ENCODE measurements around the gene TPD52L1. TPM values are rescaled to one million over a fixed set of nuclear protein-coding genes. Genes with fewer than 3 reads are reported as not detected.

The TPD52L1 gene
- total RNA-seq, 1 experiment from 2014 or later = 12.4 TPM

DNA sequence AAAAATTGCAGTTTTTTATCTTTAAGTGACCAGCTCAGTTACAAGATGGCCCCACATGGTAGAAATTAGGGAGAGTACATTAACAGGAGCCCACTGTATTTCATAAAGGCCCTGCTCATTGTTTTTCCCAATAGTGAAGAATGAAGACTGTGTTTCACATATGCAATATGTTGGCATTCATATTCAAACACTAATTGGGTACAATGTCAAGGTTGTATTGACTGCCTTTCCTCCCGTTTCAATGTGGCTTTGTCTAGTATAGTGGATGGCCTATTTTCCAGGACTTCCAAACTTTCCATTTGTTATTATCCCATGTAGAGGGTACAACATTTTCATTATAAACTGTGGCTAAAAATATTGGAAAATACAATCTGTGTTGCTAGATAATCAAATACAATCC is 96.9 kb downstream of the TPD52L1 start:
- H3K27me3 Mint-ChIP-seq (ENCODE audit: low read depth) = no peaks in the 10 kb centered on the region
- POLR2A ChIA-PET = no interaction called here
- H3K4me1 Mint-ChIP-seq = peaks cover 23% of the 10 kb centered on the region
- no peak overlapping the region for H3K27ac Mint-ChIP-seq
- H3K4me3 Mint-ChIP-seq = no peak overlapping the region
- no peak for TF ChIP-seq JUN (CRISPR knock-in tag; IDR thresholded peaks at IDR 0.05)
- TF ChIP-seq, protein P1, sequence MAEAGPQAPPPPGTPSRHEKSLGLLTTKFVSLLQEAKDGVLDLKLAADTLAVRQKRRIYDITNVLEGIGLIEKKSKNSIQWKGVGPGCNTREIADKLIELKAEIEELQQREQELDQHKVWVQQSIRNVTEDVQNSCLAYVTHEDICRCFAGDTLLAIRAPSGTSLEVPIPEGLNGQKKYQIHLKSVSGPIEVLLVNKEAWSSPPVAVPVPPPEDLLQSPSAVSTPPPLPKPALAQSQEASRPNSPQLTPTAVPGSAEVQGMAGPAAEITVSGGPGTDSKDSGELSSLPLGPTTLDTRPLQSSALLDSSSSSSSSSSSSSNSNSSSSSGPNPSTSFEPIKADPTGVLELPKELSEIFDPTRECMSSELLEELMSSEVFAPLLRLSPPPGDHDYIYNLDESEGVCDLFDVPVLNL (CRISPR knock-in tag; IDR thresholded peaks at IDR 0.05; ENCODE audit: borderline replicate concordance, low read depth) = no peak
- TF ChIP-seq, protein P2, sequence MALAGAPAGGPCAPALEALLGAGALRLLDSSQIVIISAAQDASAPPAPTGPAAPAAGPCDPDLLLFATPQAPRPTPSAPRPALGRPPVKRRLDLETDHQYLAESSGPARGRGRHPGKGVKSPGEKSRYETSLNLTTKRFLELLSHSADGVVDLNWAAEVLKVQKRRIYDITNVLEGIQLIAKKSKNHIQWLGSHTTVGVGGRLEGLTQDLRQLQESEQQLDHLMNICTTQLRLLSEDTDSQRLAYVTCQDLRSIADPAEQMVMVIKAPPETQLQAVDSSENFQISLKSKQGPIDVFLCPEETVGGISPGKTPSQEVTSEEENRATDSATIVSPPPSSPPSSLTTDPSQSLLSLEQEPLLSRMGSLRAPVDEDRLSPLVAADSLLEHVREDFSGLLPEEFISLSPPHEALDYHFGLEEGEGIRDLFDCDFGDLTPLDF (CRISPR knock-in tag; IDR thresholded peaks at IDR 0.05) = no peak
- TF ChIP-seq HMGA2 (CRISPR knock-in tag; IDR thresholded peaks at IDR 0.05) = no peak
- no peak for TF ChIP-seq NR1H2 (CRISPR knock-in tag; IDR thresholded peaks at IDR 0.05)
- no peak for TF ChIP-seq ZNF423 (CRISPR knock-in tag; IDR thresholded peaks at IDR 0.05)
- TF ChIP-seq, protein P3, sequence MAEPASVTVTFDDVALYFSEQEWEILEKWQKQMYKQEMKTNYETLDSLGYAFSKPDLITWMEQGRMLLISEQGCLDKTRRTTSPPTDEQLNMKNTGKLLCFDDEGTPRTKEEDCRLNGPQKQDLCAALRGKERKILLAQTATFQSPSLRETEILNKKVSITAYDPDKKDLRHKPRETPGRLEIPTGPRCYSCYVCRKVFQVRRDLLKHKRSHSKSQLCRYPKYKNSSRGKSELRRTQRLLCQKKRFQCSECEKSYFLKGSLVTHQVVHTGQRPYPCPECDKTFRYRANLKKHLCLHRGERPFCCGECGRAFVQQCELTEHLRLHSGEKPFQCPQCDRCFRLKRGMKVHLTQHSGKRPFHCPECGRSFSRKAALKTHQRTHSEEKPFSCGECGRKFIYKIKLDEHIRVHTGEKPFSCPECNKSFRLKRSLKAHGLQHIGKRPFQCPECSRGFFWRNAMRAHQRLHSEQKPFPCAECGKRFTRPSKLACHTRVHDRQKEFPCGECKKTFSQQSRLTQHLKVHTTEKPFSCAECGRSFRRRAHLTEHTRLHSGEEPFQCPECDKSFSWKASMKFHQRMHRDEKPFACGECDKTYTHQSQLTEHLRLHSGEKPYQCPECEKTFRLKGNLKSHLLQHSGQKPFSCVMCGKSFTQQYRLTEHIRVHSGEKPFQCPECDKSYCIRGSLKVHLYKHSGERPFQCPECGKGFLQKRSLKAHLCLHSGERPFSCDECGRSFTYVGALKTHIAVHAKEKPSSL (CRISPR knock-in tag; conservative IDR thresholded peaks at IDR 0.05) = no peak
- no peak for TF ChIP-seq JAZF1 (CRISPR knock-in tag; IDR thresholded peaks at IDR 0.05)
- TF ChIP-seq SOX15 (CRISPR knock-in tag; IDR thresholded peaks at IDR 0.05) = no peak
- TF ChIP-seq, protein P4, sequence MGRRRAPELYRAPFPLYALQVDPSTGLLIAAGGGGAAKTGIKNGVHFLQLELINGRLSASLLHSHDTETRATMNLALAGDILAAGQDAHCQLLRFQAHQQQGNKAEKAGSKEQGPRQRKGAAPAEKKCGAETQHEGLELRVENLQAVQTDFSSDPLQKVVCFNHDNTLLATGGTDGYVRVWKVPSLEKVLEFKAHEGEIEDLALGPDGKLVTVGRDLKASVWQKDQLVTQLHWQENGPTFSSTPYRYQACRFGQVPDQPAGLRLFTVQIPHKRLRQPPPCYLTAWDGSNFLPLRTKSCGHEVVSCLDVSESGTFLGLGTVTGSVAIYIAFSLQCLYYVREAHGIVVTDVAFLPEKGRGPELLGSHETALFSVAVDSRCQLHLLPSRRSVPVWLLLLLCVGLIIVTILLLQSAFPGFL (CRISPR knock-in tag; IDR thresholded peaks at IDR 0.05; ENCODE audit: borderline replicate concordance) = no peak
- TF ChIP-seq TP53 (CRISPR knock-in tag; IDR thresholded peaks at IDR 0.05) = no peak
- TF ChIP-seq, protein P5, sequence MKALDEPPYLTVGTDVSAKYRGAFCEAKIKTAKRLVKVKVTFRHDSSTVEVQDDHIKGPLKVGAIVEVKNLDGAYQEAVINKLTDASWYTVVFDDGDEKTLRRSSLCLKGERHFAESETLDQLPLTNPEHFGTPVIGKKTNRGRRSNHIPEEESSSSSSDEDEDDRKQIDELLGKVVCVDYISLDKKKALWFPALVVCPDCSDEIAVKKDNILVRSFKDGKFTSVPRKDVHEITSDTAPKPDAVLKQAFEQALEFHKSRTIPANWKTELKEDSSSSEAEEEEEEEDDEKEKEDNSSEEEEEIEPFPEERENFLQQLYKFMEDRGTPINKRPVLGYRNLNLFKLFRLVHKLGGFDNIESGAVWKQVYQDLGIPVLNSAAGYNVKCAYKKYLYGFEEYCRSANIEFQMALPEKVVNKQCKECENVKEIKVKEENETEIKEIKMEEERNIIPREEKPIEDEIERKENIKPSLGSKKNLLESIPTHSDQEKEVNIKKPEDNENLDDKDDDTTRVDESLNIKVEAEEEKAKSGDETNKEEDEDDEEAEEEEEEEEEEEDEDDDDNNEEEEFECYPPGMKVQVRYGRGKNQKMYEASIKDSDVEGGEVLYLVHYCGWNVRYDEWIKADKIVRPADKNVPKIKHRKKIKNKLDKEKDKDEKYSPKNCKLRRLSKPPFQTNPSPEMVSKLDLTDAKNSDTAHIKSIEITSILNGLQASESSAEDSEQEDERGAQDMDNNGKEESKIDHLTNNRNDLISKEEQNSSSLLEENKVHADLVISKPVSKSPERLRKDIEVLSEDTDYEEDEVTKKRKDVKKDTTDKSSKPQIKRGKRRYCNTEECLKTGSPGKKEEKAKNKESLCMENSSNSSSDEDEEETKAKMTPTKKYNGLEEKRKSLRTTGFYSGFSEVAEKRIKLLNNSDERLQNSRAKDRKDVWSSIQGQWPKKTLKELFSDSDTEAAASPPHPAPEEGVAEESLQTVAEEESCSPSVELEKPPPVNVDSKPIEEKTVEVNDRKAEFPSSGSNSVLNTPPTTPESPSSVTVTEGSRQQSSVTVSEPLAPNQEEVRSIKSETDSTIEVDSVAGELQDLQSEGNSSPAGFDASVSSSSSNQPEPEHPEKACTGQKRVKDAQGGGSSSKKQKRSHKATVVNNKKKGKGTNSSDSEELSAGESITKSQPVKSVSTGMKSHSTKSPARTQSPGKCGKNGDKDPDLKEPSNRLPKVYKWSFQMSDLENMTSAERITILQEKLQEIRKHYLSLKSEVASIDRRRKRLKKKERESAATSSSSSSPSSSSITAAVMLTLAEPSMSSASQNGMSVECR (CRISPR knock-in tag; IDR thresholded peaks at IDR 0.05; ENCODE audit: borderline replicate concordance) = no peak
- TF ChIP-seq CBFB (CRISPR knock-in tag; IDR thresholded peaks at IDR 0.05; ENCODE audit: low read depth) = no peak
- TF ChIP-seq, protein P6, sequence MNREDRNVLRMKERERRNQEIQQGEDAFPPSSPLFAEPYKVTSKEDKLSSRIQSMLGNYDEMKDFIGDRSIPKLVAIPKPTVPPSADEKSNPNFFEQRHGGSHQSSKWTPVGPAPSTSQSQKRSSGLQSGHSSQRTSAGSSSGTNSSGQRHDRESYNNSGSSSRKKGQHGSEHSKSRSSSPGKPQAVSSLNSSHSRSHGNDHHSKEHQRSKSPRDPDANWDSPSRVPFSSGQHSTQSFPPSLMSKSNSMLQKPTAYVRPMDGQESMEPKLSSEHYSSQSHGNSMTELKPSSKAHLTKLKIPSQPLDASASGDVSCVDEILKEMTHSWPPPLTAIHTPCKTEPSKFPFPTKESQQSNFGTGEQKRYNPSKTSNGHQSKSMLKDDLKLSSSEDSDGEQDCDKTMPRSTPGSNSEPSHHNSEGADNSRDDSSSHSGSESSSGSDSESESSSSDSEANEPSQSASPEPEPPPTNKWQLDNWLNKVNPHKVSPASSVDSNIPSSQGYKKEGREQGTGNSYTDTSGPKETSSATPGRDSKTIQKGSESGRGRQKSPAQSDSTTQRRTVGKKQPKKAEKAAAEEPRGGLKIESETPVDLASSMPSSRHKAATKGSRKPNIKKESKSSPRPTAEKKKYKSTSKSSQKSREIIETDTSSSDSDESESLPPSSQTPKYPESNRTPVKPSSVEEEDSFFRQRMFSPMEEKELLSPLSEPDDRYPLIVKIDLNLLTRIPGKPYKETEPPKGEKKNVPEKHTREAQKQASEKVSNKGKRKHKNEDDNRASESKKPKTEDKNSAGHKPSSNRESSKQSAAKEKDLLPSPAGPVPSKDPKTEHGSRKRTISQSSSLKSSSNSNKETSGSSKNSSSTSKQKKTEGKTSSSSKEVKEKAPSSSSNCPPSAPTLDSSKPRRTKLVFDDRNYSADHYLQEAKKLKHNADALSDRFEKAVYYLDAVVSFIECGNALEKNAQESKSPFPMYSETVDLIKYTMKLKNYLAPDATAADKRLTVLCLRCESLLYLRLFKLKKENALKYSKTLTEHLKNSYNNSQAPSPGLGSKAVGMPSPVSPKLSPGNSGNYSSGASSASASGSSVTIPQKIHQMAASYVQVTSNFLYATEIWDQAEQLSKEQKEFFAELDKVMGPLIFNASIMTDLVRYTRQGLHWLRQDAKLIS (CRISPR knock-in tag; IDR thresholded peaks at IDR 0.05; ENCODE audit: borderline replicate concordance) = no peak
- TF ChIP-seq, protein P7, sequence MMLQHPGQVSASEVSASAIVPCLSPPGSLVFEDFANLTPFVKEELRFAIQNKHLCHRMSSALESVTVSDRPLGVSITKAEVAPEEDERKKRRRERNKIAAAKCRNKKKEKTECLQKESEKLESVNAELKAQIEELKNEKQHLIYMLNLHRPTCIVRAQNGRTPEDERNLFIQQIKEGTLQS (CRISPR knock-in tag; conservative IDR thresholded peaks at IDR 0.05) = no peak
- no peak for TF ChIP-seq SMAD4 (CRISPR knock-in tag; IDR thresholded peaks at IDR 0.05)
- CTCF ChIA-PET = interaction anchor here (1.0 to 1.5 kb wide), 2 partner anchors 58 to 97 kb away, joined by 3 to 4 read pairs; partner anchors contain the start of gene TPD52L1
- H3K9me3 Mint-ChIP-seq = no peaks in the 10 kb centered on the region
- DNase-seq (ENCODE audit: low spot score) = no peak
- H3K36me3 Mint-ChIP-seq = no peaks in the 10 kb centered on the region
- no peak for ATAC-seq

Data from WTC11 (cell line).